Natural killer cell (primary cell): ENCODE data around the gene NKX6-2. TPM values are rescaled to one million over a fixed set of nuclear protein-coding genes. Genes with fewer than 3 reads are reported as not detected.
A peak's percentile ranks its signal among the peaks of the same experiment; 100 is the strongest.

Experiments
- ATAC-seq, 3 donors: fragments of 150-1000 bp in 2 of 3; fragments of 200-7000 bp in 1 of 3; cut with Tn5 transposase; 1 replicate in 1 of 3; 2 replicates in 2 of 3; pipeline ENCODE4 v1.10.0; 2021; ENCODE audit warnings: mild to moderate bottlenecking in 2 of 3, moderate library complexity in 2 of 3
- DNase-seq, 2 donors: peaks; one replicate each; pipeline versions ENCODE4 v3.0.0 to v3.0.0-alpha.2; 2013 to 2021; ENCODE audit warnings: mixed read lengths in 1 of 2
- H3K27ac ChIP-seq: one replicate; pipeline ENCODE4 v1.5.1; 2013; ENCODE audit warnings: mild to moderate bottlenecking, low read length
- H3K27me3 ChIP-seq: one replicate; pipeline ENCODE4 v1.6.1; 2013; ENCODE audit warnings: low read length; ENCODE audit not compliant: control insufficient read depth, insufficient read depth
- H3K36me3 ChIP-seq: one replicate; pipeline ENCODE4 v1.6.1; 2013; ENCODE audit warnings: low read length; ENCODE audit not compliant: control insufficient read depth, insufficient read depth
- H3K4me1 ChIP-seq: one replicate; pipeline ENCODE4 v1.6.1; 2013; ENCODE audit warnings: low read length; ENCODE audit not compliant: control insufficient read depth, insufficient read depth
- H3K4me3 ChIP-seq: one replicate; pipeline ENCODE4 v1.5.1; 2013; ENCODE audit warnings: low read length
- H3K9me3 ChIP-seq: one replicate; pipeline ENCODE4 v1.6.1; 2013; ENCODE audit warnings: low read length; ENCODE audit not compliant: control insufficient read depth, insufficient read depth
- H3K27ac Mint-ChIP-seq, 2 donors: one replicate each; pipeline ENCODE4 v1.8.0; 2022; ENCODE audit warnings: mild to moderate bottlenecking in 2 of 2, mixed read lengths in 2 of 2, moderate library complexity in 1 of 2
- H3K27me3 Mint-ChIP-seq, 2 donors: one replicate each; pipeline ENCODE4 v1.8.0; 2022; ENCODE audit warnings: low read depth in 2 of 2, mixed read lengths in 2 of 2
- H3K36me3 Mint-ChIP-seq: one replicate; pipeline ENCODE4 v1.8.0; 2022; ENCODE audit warnings: mixed read lengths
- H3K4me1 Mint-ChIP-seq, 2 donors: one replicate each; pipeline ENCODE4 v1.8.0; 2022; ENCODE audit warnings: mixed read lengths in 2 of 2
- H3K4me3 Mint-ChIP-seq: one replicate; pipeline ENCODE4 v1.8.0; 2022; ENCODE audit warnings: mild to moderate bottlenecking, moderate library complexity, mixed read lengths
- H3K9me3 Mint-ChIP-seq, 2 donors: one replicate each; pipeline ENCODE4 v1.8.0; 2022; ENCODE audit warnings: mixed read lengths in 2 of 2
- WGBS: methylation state at CpG from one replicate; pipeline ENCODE4 v1.1.7; 2013; ENCODE audit warnings: missing lambda C conversion rate; ENCODE audit not compliant: insufficient coverage; 5-methylcytosine and 5-hydroxymethylcytosine counted together
- intact Hi-C: fragments of 100-400 bp; cut with micrococcal nuclease; formaldehyde crosslinking; loops from one replicate; pipeline ENCODE4 v1.14.2; 2022
- total RNA-seq, 4 donors: library from RNA; stranded (reverse); fragments of 120-200 nt in 1 of 4; gene quantifications; one replicate each; pipeline versions ENCODE4 v1.2.3 to v1.2.4, GENCODE V29; 2013 to 2022
- TF ChIP-seq, protein P1 (sequence below): fragments of 200-600 bp; IDR thresholded peaks from one replicate; pipeline ENCODE4 v1.8.0; 2022; ENCODE audit warnings: antibody characterized with exemption

The NKX6-2 gene
- total RNA-seq, 3 donors from 2014 or later (not counting 1 experiment from before 2014, with no cell fraction given), result not detected

DNA sequence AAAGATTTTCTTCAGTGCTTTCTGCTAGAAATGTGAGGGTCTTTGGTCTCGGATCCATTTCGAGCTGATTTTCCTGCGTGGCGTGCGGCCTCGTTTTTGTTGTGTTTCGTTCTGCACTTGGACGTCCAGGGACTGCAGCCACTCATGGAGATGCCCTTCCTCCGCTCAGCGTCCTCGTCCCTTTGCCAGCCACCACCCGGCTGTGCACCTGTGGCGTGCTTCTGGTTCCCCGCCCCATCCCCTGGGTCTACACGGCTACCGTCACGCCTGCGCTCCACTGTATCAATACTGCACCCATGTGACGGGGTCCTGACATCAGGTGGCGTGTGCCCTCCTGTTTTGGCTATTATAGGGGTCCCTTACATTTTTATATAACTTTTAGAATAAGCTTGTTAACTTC, 42.7 kb upstream of the NKX6-2 start:
- Histone ChIP-seq H3K27ac (no peak overlapping the region), H3K27me3 (no peaks in the 10 kb centered on the region), H3K36me3 (no peaks in the 10 kb centered on the region), H3K4me3 (no peak overlapping the region), H3K4me1 (no peaks in the 10 kb centered on the region), H3K9me3 (peaks cover 7% of the 10 kb centered on the region)
- peak overlapping the region in 1 of 2 donors; percentile 25 for H3K27ac Mint-ChIP-seq
- ATAC-seq (no peak), DNase-seq (no peak)
- WGBS, result 92% methylated on average over 19 of the region's 20 CpGs
- no peak overlapping the region for H3K4me3 Mint-ChIP-seq
- TF ChIP-seq, protein P1, sequence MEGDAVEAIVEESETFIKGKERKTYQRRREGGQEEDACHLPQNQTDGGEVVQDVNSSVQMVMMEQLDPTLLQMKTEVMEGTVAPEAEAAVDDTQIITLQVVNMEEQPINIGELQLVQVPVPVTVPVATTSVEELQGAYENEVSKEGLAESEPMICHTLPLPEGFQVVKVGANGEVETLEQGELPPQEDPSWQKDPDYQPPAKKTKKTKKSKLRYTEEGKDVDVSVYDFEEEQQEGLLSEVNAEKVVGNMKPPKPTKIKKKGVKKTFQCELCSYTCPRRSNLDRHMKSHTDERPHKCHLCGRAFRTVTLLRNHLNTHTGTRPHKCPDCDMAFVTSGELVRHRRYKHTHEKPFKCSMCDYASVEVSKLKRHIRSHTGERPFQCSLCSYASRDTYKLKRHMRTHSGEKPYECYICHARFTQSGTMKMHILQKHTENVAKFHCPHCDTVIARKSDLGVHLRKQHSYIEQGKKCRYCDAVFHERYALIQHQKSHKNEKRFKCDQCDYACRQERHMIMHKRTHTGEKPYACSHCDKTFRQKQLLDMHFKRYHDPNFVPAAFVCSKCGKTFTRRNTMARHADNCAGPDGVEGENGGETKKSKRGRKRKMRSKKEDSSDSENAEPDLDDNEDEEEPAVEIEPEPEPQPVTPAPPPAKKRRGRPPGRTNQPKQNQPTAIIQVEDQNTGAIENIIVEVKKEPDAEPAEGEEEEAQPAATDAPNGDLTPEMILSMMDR, result no peak
- no peaks in the 10 kb centered on the region for H3K4me1 Mint-ChIP-seq
- intact Hi-C loops, result no loop called here
- peaks cover 3 to 17% of the 10 kb centered on the region in 2 donors for H3K27me3 Mint-ChIP-seq
- H3K9me3 Mint-ChIP-seq, result no peaks in the 10 kb centered on the region
- no peaks in the 10 kb centered on the region for H3K36me3 Mint-ChIP-seq

DNA sequence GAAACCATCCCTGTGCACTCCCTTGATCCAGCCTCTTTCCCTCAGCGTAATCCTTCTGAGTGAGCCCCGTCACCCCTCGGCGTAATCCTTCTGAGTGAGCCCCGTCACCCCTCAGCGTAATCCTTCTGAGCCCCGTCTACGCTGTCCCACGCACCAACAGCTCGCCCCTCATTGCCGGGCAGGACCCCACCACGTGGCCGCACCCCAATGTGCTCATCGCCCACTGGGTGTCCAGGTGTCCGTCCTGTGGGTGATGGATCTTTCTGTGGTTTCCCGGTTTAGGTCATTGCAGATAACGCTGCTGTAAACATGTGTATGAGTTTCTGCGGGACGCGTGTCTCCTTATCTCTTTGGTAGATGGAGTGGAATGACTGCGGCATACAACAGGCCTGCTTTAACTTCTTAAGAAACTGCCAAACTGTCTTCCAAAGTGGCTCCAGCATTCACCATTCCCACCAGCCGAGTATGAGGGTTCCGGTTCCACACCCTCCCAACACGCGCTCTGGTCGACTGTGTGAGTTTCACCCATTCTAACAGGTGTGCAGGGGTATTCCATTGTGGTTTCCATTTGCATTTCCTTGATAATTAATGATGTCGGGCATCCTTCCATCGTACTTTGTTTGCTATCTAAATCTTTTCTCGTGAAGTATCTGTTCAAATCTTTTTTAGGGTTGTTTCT, 42.1 kb upstream of the NKX6-2 start:
- no peaks in the 10 kb centered on the region for H3K36me3 Mint-ChIP-seq

DNA sequence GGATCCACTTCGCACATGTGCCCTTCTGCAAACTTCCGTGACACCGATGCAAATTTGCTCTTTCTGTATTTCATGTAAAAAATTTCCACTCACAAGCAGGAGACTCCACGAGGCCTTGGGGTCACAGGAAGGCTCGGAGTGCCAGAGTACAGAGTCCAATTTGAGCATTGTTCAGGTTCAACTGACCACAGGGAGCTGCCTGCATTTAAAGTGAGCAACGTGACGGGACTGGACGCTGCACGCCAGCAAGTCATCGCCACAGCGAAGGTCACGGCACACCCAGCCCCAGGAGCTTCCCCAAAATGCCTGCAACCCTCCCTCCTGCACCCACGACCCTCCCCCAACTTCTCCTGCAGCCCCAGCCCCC, 41.5 kb upstream of the NKX6-2 start:
- no peak for ATAC-seq
- no peaks in the 10 kb centered on the region for H3K4me1 Mint-ChIP-seq
- Histone ChIP-seq H3K27ac (no peak overlapping the region), H3K4me1 (no peaks in the 10 kb centered on the region), H3K9me3 (peaks cover 7% of the 10 kb centered on the region), H3K27me3 (no peaks in the 10 kb centered on the region), H3K36me3 (no peaks in the 10 kb centered on the region), H3K4me3 (no peak overlapping the region)
- H3K27ac Mint-ChIP-seq, result no peak overlapping the region
- intact Hi-C loops, result no loop called here
- no peaks in the 10 kb centered on the region for H3K36me3 Mint-ChIP-seq
- TF ChIP-seq, protein P1, result no peak
- no peak for DNase-seq
- H3K9me3 Mint-ChIP-seq, result no peaks in the 10 kb centered on the region
- no peak overlapping the region for H3K4me3 Mint-ChIP-seq
- H3K27me3 Mint-ChIP-seq, result peaks cover 3 to 17% of the 10 kb centered on the region in 2 donors
- 84% methylated on average over 13 of the region's 13 CpGs for WGBS

More for the DNA sequence above, 42.1 kb upstream of the NKX6-2 start:
- Mint-ChIP-seq H3K4me3 (no peak overlapping the region), H3K4me1 (no peaks in the 10 kb centered on the region), H3K27ac (peak overlapping the region in 1 of 2 donors; percentile 25), H3K9me3 (no peaks in the 10 kb centered on the region), H3K27me3 (peaks cover 3 to 17% of the 10 kb centered on the region in 2 donors)
- no peaks in the 10 kb centered on the region for H3K4me1 ChIP-seq
- H3K4me3 ChIP-seq, result no peak overlapping the region
- TF ChIP-seq, protein P1, result no peak
- H3K9me3 ChIP-seq, result peaks cover 7% of the 10 kb centered on the region
- no peak for ATAC-seq
- intact Hi-C loops, result no loop called here
- no peaks in the 10 kb centered on the region for H3K27me3 ChIP-seq
- no peak for DNase-seq
- no peak overlapping the region for H3K27ac ChIP-seq
- H3K36me3 ChIP-seq, result no peaks in the 10 kb centered on the region
- WGBS, result 91% methylated on average over 24 of the region's 29 CpGs
